ENCODE results near the gene AKT1S1.

DNA sequence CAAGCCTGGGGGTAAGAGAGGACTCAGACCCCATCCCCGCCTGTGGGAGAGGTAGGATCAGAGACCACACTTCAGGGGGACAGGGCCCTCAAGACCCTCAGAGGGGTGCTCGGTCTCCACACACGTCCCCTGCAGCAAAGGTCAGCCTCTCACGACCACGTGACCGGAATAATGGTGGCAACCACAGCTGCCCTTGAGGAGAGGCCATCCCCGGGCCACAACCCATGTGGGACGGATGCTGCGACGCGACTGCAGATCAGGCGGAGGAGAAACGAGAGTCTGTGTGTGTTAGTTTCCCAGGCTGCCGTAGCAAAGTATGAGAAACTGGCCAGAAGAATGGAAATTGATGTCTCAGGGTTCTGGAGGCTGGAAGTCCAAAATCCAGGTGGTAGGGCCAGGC lies 50.1 kb downstream of the AKT1S1 start:
- TF ChIP-seq, protein P1, sequence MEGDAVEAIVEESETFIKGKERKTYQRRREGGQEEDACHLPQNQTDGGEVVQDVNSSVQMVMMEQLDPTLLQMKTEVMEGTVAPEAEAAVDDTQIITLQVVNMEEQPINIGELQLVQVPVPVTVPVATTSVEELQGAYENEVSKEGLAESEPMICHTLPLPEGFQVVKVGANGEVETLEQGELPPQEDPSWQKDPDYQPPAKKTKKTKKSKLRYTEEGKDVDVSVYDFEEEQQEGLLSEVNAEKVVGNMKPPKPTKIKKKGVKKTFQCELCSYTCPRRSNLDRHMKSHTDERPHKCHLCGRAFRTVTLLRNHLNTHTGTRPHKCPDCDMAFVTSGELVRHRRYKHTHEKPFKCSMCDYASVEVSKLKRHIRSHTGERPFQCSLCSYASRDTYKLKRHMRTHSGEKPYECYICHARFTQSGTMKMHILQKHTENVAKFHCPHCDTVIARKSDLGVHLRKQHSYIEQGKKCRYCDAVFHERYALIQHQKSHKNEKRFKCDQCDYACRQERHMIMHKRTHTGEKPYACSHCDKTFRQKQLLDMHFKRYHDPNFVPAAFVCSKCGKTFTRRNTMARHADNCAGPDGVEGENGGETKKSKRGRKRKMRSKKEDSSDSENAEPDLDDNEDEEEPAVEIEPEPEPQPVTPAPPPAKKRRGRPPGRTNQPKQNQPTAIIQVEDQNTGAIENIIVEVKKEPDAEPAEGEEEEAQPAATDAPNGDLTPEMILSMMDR (conservative IDR thresholded peaks at IDR 0.05; ENCODE audit: low read length), result no peak
- no peak for TF ChIP-seq EZH2phosphoT487 (IDR thresholded peaks at IDR 0.05; ENCODE audit: borderline replicate concordance, low read depth, low read length)
